Measurements from ENCODE around the gene RFT1.

RFT1 gene

GRCh38 chr3:53126601-53127000, 3.6 kb downstream of the RFT1 start (continued):
- TF ChIP-seq, protein P1, sequence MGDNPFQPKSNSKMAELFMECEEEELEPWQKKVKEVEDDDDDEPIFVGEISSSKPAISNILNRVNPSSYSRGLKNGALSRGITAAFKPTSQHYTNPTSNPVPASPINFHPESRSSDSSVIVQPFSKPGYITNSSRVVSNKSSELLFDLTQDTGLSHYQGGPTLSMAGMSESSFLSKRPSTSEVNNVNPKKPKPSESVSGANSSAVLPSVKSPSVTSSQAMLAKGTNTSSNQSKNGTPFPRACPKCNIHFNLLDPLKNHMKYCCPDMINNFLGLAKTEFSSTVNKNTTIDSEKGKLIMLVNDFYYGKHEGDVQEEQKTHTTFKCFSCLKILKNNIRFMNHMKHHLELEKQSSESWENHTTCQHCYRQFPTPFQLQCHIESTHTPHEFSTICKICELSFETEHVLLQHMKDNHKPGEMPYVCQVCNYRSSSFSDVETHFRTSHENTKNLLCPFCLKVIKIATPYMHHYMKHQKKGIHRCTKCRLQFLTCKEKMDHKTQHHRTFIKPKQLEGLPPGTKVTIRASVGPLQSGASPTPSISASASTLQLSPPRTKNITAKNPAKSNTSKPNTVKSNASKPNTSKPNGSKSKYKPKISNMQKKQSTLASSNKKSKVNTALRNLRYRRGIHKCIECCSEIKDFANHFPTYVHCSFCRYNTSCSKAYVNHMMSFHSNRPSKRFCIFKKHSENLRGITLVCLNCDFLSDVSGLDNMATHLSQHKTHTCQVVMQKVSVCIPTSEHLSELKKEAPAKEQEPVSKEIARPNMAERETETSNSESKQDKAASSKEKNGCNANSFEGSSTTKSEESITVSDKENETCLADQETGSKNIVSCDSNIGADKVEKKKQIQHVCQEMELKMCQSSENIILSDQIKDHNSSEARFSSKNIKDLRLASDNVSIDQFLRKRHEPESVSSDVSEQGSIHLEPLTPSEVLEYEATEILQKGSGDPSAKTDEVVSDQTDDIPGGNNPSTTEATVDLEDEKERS (tag by site-specific recombination; IDR thresholded peaks at IDR 0.05), result no peak
- TF ChIP-seq ZNF2 (tag by site-specific recombination; IDR thresholded peaks at IDR 0.05) (no peak), ZNF623 (tag by site-specific recombination; IDR thresholded peaks at IDR 0.05) (no peak), SP3 (tag by site-specific recombination; IDR thresholded peaks at IDR 0.05) (no peak), ZBTB10 (tag by site-specific recombination; IDR thresholded peaks at IDR 0.05) (no peak), ZBTB44 (tag by site-specific recombination; IDR thresholded peaks at IDR 0.05) (no peak), ZNF335 (tag by site-specific recombination; conservative IDR thresholded peaks at IDR 0.05) (no peak), ZNF19 (tag by site-specific recombination; IDR thresholded peaks at IDR 0.05; ENCODE audit: low read depth) (no peak)

- no peak overlapping the region for H3K27ac ChIP-seq (ENCODE audit: extremely low read depth, low read depth, low read length)
- no peaks in the 10 kb centered on the region for H3K4me1 ChIP-seq (ENCODE audit: control insufficient read depth, insufficient read depth, low read length)
- peaks cover 10 to 79% of the 10 kb centered on the region in 2 experiments for H3K36me3 ChIP-seq (ENCODE audit: control insufficient read depth in 2 of 2, insufficient read depth in 1 of 2, low read length in 2 of 2)
- TF ChIP-seq SP7 (tag by site-specific recombination; IDR thresholded peaks at IDR 0.05), result no peak
- TF ChIP-seq, protein P2, sequence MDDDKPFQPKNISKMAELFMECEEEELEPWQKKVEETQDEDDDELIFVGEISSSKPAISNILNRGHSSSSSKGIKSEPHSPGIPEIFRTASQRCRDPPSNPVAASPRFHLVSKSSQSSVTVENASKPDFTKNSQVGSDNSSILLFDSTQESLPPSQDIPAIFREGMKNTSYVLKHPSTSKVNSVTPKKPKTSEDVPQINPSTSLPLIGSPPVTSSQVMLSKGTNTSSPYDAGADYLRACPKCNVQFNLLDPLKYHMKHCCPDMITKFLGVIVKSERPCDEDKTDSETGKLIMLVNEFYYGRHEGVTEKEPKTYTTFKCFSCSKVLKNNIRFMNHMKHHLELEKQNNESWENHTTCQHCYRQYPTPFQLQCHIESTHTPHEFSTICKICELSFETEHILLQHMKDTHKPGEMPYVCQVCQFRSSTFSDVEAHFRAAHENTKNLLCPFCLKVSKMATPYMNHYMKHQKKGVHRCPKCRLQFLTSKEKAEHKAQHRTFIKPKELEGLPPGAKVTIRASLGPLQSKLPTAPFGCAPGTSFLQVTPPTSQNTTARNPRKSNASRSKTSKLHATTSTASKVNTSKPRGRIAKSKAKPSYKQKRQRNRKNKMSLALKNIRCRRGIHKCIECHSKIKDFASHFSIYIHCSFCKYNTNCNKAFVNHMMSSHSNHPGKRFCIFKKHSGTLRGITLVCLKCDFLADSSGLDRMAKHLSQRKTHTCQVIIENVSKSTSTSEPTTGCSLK (tag by site-specific recombination; IDR thresholded peaks at IDR 0.05), result no peak
- no peak for TF ChIP-seq ZNF133 (tag by site-specific recombination; IDR thresholded peaks at IDR 0.05)
- no peak for TF ChIP-seq ZNF155 (tag by site-specific recombination; IDR thresholded peaks at IDR 0.05)
- TF ChIP-seq ZNF510 (tag by site-specific recombination; IDR thresholded peaks at IDR 0.05; ENCODE audit: insufficient replicate concordance), result no peak
- TF ChIP-seq OVOL3 (tag by site-specific recombination; IDR thresholded peaks at IDR 0.05), result no peak
- no peak for TF ChIP-seq ZNF248 (tag by site-specific recombination; IDR thresholded peaks at IDR 0.05)
- TF ChIP-seq ZNF214 (tag by site-specific recombination; IDR thresholded peaks at IDR 0.05; ENCODE audit: borderline replicate concordance), result no peak
- no peak for TF ChIP-seq ZNF776 (tag by site-specific recombination; IDR thresholded peaks at IDR 0.05; ENCODE audit: borderline replicate concordance)
- TF ChIP-seq BCL11A (tag by site-specific recombination; IDR thresholded peaks at IDR 0.05; ENCODE audit: low read depth), result no peak
- TF ChIP-seq MZF1 (tag by site-specific recombination; IDR thresholded peaks at IDR 0.05; ENCODE audit: borderline replicate concordance), result no peak
- no peak for TF ChIP-seq ZNF521 (tag by site-specific recombination; IDR thresholded peaks at IDR 0.05)
- TF ChIP-seq HOXA7 (CRISPR knock-in tag; IDR thresholded peaks at IDR 0.05; ENCODE audit: borderline replicate concordance), result no peak
- TF ChIP-seq, protein P3, sequence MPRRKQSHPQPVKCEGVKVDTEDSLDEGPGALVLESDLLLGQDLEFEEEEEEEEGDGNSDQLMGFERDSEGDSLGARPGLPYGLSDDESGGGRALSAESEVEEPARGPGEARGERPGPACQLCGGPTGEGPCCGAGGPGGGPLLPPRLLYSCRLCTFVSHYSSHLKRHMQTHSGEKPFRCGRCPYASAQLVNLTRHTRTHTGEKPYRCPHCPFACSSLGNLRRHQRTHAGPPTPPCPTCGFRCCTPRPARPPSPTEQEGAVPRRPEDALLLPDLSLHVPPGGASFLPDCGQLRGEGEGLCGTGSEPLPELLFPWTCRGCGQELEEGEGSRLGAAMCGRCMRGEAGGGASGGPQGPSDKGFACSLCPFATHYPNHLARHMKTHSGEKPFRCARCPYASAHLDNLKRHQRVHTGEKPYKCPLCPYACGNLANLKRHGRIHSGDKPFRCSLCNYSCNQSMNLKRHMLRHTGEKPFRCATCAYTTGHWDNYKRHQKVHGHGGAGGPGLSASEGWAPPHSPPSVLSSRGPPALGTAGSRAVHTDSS (tag by site-specific recombination; IDR thresholded peaks at IDR 0.05), result no peak
- no peak for TF ChIP-seq ZNF175 (tag by site-specific recombination; IDR thresholded peaks at IDR 0.05)
- TF ChIP-seq ZNF311 (tag by site-specific recombination; IDR thresholded peaks at IDR 0.05; ENCODE audit: borderline replicate concordance), result no peak
- TF ChIP-seq ZNF37A (tag by site-specific recombination; IDR thresholded peaks at IDR 0.05), result no peak
- no peak for TF ChIP-seq ZBTB1 (tag by site-specific recombination; IDR thresholded peaks at IDR 0.05)
- ChIA-PET POLR2A (no interaction called here), CTCF (no interaction called here)
- H3K4me3 ChIP-seq (ENCODE audit: low read depth, low read length), result no peak overlapping the region
- H3K9me3 ChIP-seq (ENCODE audit: control insufficient read depth, insufficient read depth, low read depth, low read length), result no peaks in the 10 kb centered on the region
Observed at GRCh38 chr3:53123953-53124352, 6.3 kb downstream of the RFT1 start.
